ENCODE measurements around the gene DOC2B. TPM values are rescaled to one million over a fixed set of nuclear protein-coding genes. Genes with fewer than 3 reads are reported as not detected.

Gene DOC2B
- total and polyA plus RNA-seq, 2 of the 13 experiments (the other 11 are each of a cell fraction or from before 2014, with no cell fraction given): 0.09 to 0.22 TPM

- Histone ChIP-seq H3K36me3 (replicated peaks in 1 of 2; ENCODE audit: control insufficient read depth in 1 of 2, insufficient read depth in 2 of 2, low read length in 2 of 2) (no peaks in the 10 kb centered on the region), H3K9ac (ENCODE audit: insufficient read depth, low read depth, low read length) (no peak overlapping the region), H3K9me3 (ENCODE audit: low read length) (no peaks in the 10 kb centered on the region), H3K4me1 (ENCODE audit: insufficient read depth, low read length) (peaks cover 37% of the 10 kb centered on the region), H4K20me1 (ENCODE audit: insufficient read depth, low read length) (no peaks in the 10 kb centered on the region; the same call in 1 of the 2 replicates), H2AFZ (ENCODE audit: low read length) (no peak overlapping the region), H3K79me2 (ENCODE audit: insufficient read depth, low read length) (no peaks in the 10 kb centered on the region), H3K4me3 (replicated peaks in 1 of 3; ENCODE audit: insufficient read depth in 1 of 3, low read depth in 2 of 3, low read length in 3 of 3) (no peak overlapping the region), H3K27me3 (ENCODE audit: control insufficient read depth in 1 of 2, insufficient read depth in 2 of 2, low read length in 2 of 2) (peaks cover 2 to 31% of the 10 kb centered on the region in 2 experiments; a peak in 3 of 5 replicates), H3K27ac (ENCODE audit: extremely low read length, insufficient read depth, low read length) (no peak overlapping the region), H3K4me2 (ENCODE audit: low read depth, low read length) (no peak overlapping the region)
- FAIRE-seq (no peak), DNase-seq (ENCODE audit: low spot score) (no peak), ATAC-seq (no peak)
- TF ChIP-seq ZNF576 (CRISPR knock-in tag; IDR thresholded peaks at IDR 0.05) (no peak), ZFP62 (CRISPR knock-in tag; IDR thresholded peaks at IDR 0.05) (no peak), HINFP (CRISPR knock-in tag; IDR thresholded peaks at IDR 0.05; ENCODE audit: low read depth) (no peak), GABPB1 (CRISPR knock-in tag; IDR thresholded peaks at IDR 0.05) (no peak), ZNF780A (CRISPR knock-in tag; IDR thresholded peaks at IDR 0.05) (no peak), ZBED4 (CRISPR knock-in tag; IDR thresholded peaks at IDR 0.05; ENCODE audit: borderline replicate concordance) (no peak), ZNF547 (CRISPR knock-in tag; IDR thresholded peaks at IDR 0.05) (no peak), ZNF446 (CRISPR knock-in tag; IDR thresholded peaks at IDR 0.05) (no peak), U2AF1 (optimal IDR thresholded peaks at IDR 0.05; ENCODE audit: low read depth, low read length) (no peak), TBX2 (CRISPR knock-in tag; IDR thresholded peaks at IDR 0.05; ENCODE audit: borderline replicate concordance) (no peak), RFXAP (CRISPR knock-in tag; IDR thresholded peaks at IDR 0.05; ENCODE audit: borderline replicate concordance) (no peak), PRDM15 (CRISPR knock-in tag; IDR thresholded peaks at IDR 0.05) (no peak), ZNF577 (CRISPR knock-in tag; IDR thresholded peaks at IDR 0.05; ENCODE audit: borderline replicate concordance, low read depth) (no peak)
- CTCF ChIA-PET (ENCODE audit: low intra/inter-chr PET ratio, low total read pairs): no interaction called here
- intact Hi-C loops (cut with micrococcal nuclease; ENCODE audit: unreplicated experiment) (no loop called here), in situ Hi-C loops (cut with HindIII; ENCODE audit: extremely low pct_ligation_motif_present, low pct_unique_long_range_greater_than_20kb) (no loop called here)
- WGBS (ENCODE audit: low lambda C conversion rate): 34% methylated on average over 10 of the region's 10 CpGs
- no TSS peak for BruUV-seq (replicated peaks)
- POLR2A ChIA-PET: no interaction called here
Measured at GRCh38 chr17:146546-146945, 34.9 kb downstream of the DOC2B start.

Data from HepG2 (cell line).